G401.6 (cell line): Measurements from ENCODE around the gene MIPOL1.

ENCODE experiments used
- FAIRE-seq: peaks from 2 replicates; lab custom pipeline; 2012; peaks lifted over from hg19 to GRCh38; lab: Jason Lieb, UNC

MIPOL1 gene

GRCh38 chr14:37599507-37600368 lies 402.0 kb downstream of the MIPOL1 start:
- no peak for FAIRE-seq

- no peak for FAIRE-seq
Observed at GRCh38 chr14:37600880-37601741, 403.4 kb downstream of the MIPOL1 start.

GRCh38 chr14:37601865-37602264 lies 404.1 kb downstream of the MIPOL1 start:
- no peak for FAIRE-seq
